Kidney (tissue), 14 donors: ENCODE measurements around the gene CCDC57. TPM values are rescaled to one million over a fixed set of nuclear protein-coding genes. Genes with fewer than 3 reads are reported as not detected.

Experiments
- DNase-seq, 5 donors: peaks; one replicate each; pipeline ENCODE4 v3.0.0-alpha.2; 2013 to 2020
- FAIRE-seq: peaks from 2 replicates; lab custom pipeline; 2012; peaks lifted over from hg19 to GRCh38; lab: Jason Lieb, UNC
- H3K27ac ChIP-seq, 2 donors: one replicate each; pipeline ENCODE4 v1.7.0; 2013; ENCODE audit warnings: low read depth in 2 of 2, low read length in 2 of 2, inconsistent platforms in 1 of 2
- H3K27me3 ChIP-seq: one replicate; pipeline ENCODE4 v1.7.1; 2013; ENCODE audit warnings: low read length, inconsistent platforms; ENCODE audit not compliant: control insufficient read depth, insufficient read depth
- H3K36me3 ChIP-seq, 3 donors: one replicate each; pipeline versions ENCODE4 v1.7.0 to v1.7.1; 2013; ENCODE audit warnings: low read length in 3 of 3, control low read depth in 1 of 3, inconsistent platforms in 1 of 3; ENCODE audit not compliant: insufficient read depth in 3 of 3, control insufficient read depth in 2 of 3
- H3K4me1 ChIP-seq, 3 donors: one replicate each; pipeline versions ENCODE4 v1.7.0 to v1.7.1; 2013; ENCODE audit warnings: low read length in 3 of 3, inconsistent platforms in 1 of 3, low read depth in 1 of 3; ENCODE audit not compliant: control insufficient read depth in 2 of 3, insufficient read depth in 2 of 3
- H3K4me3 ChIP-seq, 3 donors: one replicate each; pipeline versions ENCODE4 v1.7.0 to v1.8.1; 2013; ENCODE audit warnings: low read length in 3 of 3, control low read depth in 1 of 3, inconsistent platforms in 1 of 3
- H3K9ac ChIP-seq, 3 donors: one replicate each; pipeline versions ENCODE4 v1.7.0 to v1.7.1; 2013; ENCODE audit warnings: low read length in 3 of 3, control low read depth in 1 of 3, inconsistent platforms in 1 of 3
- H3K9me3 ChIP-seq, 3 donors: one replicate each; pipeline versions ENCODE4 v1.7.0 to v1.7.1; 2013; ENCODE audit warnings: low read length in 3 of 3, control low read depth in 1 of 3, inconsistent platforms in 1 of 3; ENCODE audit not compliant: control insufficient read depth in 2 of 3, insufficient read depth in 1 of 3
- CTCF ChIP-seq: IDR thresholded peaks from 3 replicates; pipeline ENCODE4 v1.5.1; 2012; ENCODE audit warnings: mild to moderate bottlenecking, moderate library complexity, borderline replicate concordance; ENCODE audit not compliant: insufficient read depth; ENCODE audit errors: extremely low read depth
- intact Hi-C: fragments of 100-400 bp; cut with DNase I; formaldehyde crosslinking; loops from one replicate; pipeline ENCODE4 v1.11.1; 2022
- polyA plus RNA-seq: library from polyadenylated mRNA; stranded (reverse); fragments of 350-450 nt; fragmentation: Illumina TruSeq; extraction: RNeasy Lipid Tissue Mini Kit (QIAGEN cat#74804); gene quantifications from one replicate; pipeline ENCODE4 v1.2.3, GENCODE V29; 2014; ENCODE audit warnings: low read depth, low replicate concordance; ENCODE audit not compliant: insufficient read depth
- total RNA-seq: library from RNA; stranded (reverse); fragmentation: NEBNext Ultra II Directional; extraction: Animal tissue kit (Norgen Biotek cat#: 25700); gene quantifications from one replicate; pipeline ENCODE4 v1.2.1, GENCODE V29; 2021
- donor health status: control.
- donor health status: control.
- donor health status: control.
- donor health status: control.
- donor health status: control.
- donor health status: DM: yes; HTN: yes; CAD: no.
- donor health status: Normal renal cell carcinoma (clear cell type).

CCDC57 gene
- total and polyA plus RNA-seq, 2 donors from 2014 or later: 46.7 to 79.4 TPM

DNA sequence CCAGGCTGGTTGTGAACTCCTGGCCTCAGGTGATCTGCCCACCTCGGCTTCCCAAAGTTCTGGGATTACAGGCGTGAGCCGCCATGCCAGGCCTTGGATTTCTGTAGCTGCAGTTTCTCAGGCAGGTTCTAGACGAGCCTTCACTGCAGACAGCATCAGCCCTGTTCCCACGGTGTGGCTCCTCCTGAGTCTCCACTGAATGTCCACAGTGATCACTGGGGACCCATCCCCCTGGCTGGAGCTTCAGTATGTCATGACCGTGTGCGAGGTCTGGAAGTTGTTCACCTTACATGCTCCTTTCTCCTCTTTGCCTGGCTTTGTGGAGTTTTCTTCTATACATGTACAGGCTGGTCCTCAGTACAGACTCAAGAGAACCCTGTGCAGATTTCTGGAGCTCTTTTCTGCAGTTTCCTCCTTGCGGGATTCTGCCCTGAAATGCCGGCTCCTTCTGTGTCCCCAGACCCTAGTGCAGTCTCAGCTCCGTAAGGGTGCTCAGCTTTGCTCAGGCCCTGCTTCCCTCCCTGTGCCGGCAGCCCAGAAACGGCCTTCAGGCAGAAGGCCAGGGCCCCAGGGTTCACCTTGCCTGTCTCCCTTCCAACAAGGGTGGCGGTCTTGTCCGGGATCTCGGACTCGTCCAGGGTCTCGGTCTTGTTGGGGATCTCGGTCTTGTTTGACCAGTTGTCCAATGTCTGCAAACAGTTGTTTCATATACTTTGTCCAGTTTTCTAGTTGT lies 100.3 kb downstream of the CCDC57 start:
- TF ChIP-seq CTCF: no peak
- Histone ChIP-seq H3K4me3 (no peak overlapping the region), H3K36me3 (peaks cover 0 to 10% (median 2%) of the 10 kb centered on the region in 3 donors), H3K27me3 (no peaks in the 10 kb centered on the region), H3K9me3 (no peaks in the 10 kb centered on the region), H3K4me1 (peaks cover 0 to 5% (median 3%) of the 10 kb centered on the region in 3 donors), H3K27ac (no peak overlapping the region), H3K9ac (no peak overlapping the region)
- intact Hi-C loops: loop anchor here (10.0 kb wide), 1 partner anchor 62 kb away; no protein-coding TSS in a partner anchor
- no peak for FAIRE-seq
- DNase-seq: no peak

DNA sequence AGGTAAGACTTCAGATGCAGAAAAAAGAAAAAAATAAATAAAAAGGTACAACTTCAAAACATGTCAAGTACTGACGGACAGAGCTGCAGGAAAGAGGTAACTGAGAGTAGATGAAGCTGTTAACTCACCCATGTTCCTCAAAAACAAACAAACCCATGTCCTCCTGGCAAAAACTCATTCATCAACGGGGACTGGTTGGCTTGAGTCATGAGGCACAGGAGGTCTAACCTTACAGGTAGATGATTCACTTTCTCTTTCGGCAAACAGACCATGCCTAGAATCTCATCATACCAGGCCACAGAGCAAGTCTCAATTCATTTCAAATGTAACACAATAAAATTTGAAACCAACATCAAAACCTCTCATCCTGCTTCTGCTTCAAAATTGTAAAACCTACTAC lies 102.3 kb downstream of the CCDC57 start:
- Histone ChIP-seq H3K27ac (no peak overlapping the region), H3K9me3 (no peaks in the 10 kb centered on the region), H3K4me3 (no peak overlapping the region), H3K4me1 (peaks cover 0 to 22% (median 13%) of the 10 kb centered on the region in 3 donors), H3K9ac (no peak overlapping the region), H3K27me3 (no peaks in the 10 kb centered on the region), H3K36me3 (peaks cover 0 to 10% (median 2%) of the 10 kb centered on the region in 3 donors)
- DNase-seq (peak in 1 of 5 donors; percentile 35), FAIRE-seq (peak; percentile 63)
- no peak for TF ChIP-seq CTCF
- intact Hi-C loops: loop anchor here (10.0 kb wide), 1 partner anchor 65 kb away; no protein-coding TSS in a partner anchor

DNA sequence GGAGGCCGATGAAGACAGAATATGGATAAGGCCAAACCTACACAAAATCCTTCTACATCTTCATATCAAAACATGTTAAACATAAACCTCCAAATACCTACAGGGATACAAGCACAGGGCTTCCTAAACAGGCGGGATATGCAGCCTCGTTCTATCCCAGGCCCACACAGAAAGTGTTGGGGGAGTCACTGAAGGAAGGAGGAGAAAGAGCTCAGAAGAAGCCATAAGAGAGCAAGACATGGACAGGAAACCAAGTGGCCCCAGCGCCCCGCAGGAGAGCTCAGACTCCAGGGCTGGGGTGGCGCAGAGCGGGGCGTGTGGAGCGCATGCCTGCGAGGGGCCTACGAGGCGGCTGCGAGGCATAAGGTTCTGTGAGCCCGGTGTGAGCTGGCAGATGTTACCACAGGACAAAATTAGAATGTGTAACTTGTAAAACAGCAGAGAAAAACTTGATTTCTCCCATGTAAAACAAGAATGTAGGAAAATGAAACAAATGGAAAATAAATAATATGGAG lies 103.6 kb downstream of the CCDC57 start:
- DNase-seq (no peak), FAIRE-seq (no peak)
- intact Hi-C loops: no loop called here

More for the DNA sequence above, 103.6 kb downstream of the CCDC57 start:
- peaks cover 0 to 10% (median 2%) of the 10 kb centered on the region in 3 donors for H3K36me3 ChIP-seq
- H3K4me3 ChIP-seq: no peak overlapping the region
- no peaks in the 10 kb centered on the region for H3K9me3 ChIP-seq
- H3K9ac ChIP-seq: no peak overlapping the region
- no peak overlapping the region for H3K27ac ChIP-seq
- H3K27me3 ChIP-seq: no peaks in the 10 kb centered on the region
- no peak for TF ChIP-seq CTCF
- peaks cover 0 to 31% (median 18%) of the 10 kb centered on the region in 3 donors for H3K4me1 ChIP-seq
